ENCODE results near the gene TRABD.
A peak's percentile ranks its signal among the peaks of the same experiment; 100 is the strongest.
"Not testable (repeated sequence)": the region's sequence is repeated elsewhere in the genome, so short reads cannot be mapped to it uniquely, and the experiment has no call there.

TRABD gene

GRCh38 chr22:50185375-50186087 is at the start of gene TRABD:
Gene TRABD, plus strand, starts transcription at chr22:50185913. Its CDS starts 7,148 bp downstream, at chr22:50193061.
- H3K27ac ChIP-seq: peak within 1 kb of the TSS; percentile 87
- no peak for TF ChIP-seq CTCF (conservative IDR thresholded peaks at IDR 0.05)
- TF ChIP-seq ZFX (IDR thresholded peaks at IDR 0.05): no peak

- TF ChIP-seq ZFX (IDR thresholded peaks at IDR 0.05) (no peak), CTCF (conservative IDR thresholded peaks at IDR 0.05) (no peak)
- H3K27ac ChIP-seq: peak overlapping the region; percentile 54
Measured at GRCh38 chr22:50136581-50137015, 49.1 kb upstream of the TRABD start.

GRCh38 chr22:50137277-50137676 is 48.4 kb upstream of the TRABD start:
- not testable (repeated sequence) for H3K27ac ChIP-seq

GRCh38 chr22:50138041-50138440 is 47.7 kb upstream of the TRABD start:
- no peak overlapping the region for H3K27ac ChIP-seq
- TF ChIP-seq CTCF (conservative IDR thresholded peaks at IDR 0.05): no peak

GRCh38 chr22:50138988-50139387 is 46.7 kb upstream of the TRABD start:
- H3K27ac ChIP-seq: no peak overlapping the region
- TF ChIP-seq ZFX (IDR thresholded peaks at IDR 0.05) (no peak), CTCF (conservative IDR thresholded peaks at IDR 0.05) (no peak)

GRCh38 chr22:50139843-50140415 is 45.8 kb upstream of the TRABD start:
- TF ChIP-seq ZFX (IDR thresholded peaks at IDR 0.05): no peak
- no peak for TF ChIP-seq CTCF (conservative IDR thresholded peaks at IDR 0.05)
- peak overlapping the region; percentile 42 for H3K27ac ChIP-seq

- H3K27ac ChIP-seq: peak overlapping the region; percentile 59
- TF ChIP-seq ZFX (IDR thresholded peaks at IDR 0.05) (no peak), CTCF (conservative IDR thresholded peaks at IDR 0.05) (no peak)
Measured at GRCh38 chr22:50140615-50141014, 45.1 kb upstream of the TRABD start.

- peak overlapping the region; percentile 59 for H3K27ac ChIP-seq
- no peak for TF ChIP-seq ZFX (IDR thresholded peaks at IDR 0.05)
- no peak for TF ChIP-seq CTCF (conservative IDR thresholded peaks at IDR 0.05)
Measured at GRCh38 chr22:50141462-50141861, 44.3 kb upstream of the TRABD start.

Measured in C4-2B (cell line).